Measurements from ENCODE around the gene CENATAC.

GRCh38 chr11:118998388-118998717 is 415 bp downstream of the CENATAC start:
- TF ChIP-seq CTCF (conservative IDR thresholded peaks at IDR 0.05; ENCODE audit: low read depth in 2 of 2) (no peak), POLR2AphosphoS5 (IDR thresholded peaks at IDR 0.05; ENCODE audit: low read depth) (no peak), REST (IDR thresholded peaks at IDR 0.05; ENCODE audit: unreplicated experiment) (no peak), CREB1 (CRISPR knock-in tag; IDR thresholded peaks at IDR 0.05; ENCODE audit: low read depth) (no peak), STAT1 (IDR thresholded peaks at IDR 0.05; ENCODE audit: unreplicated experiment) (no peak), EZH2phosphoT487 (IDR thresholded peaks at IDR 0.05; ENCODE audit: unreplicated experiment) (no peak), EZH2 (IDR thresholded peaks at IDR 0.05; ENCODE audit: low read depth, unreplicated experiment) (no peak), JUNB (IDR thresholded peaks at IDR 0.05; ENCODE audit: unreplicated experiment) (no peak), ETS1 (IDR thresholded peaks at IDR 0.05) (no peak), ZNF331 (CRISPR knock-in tag; IDR thresholded peaks at IDR 0.05; ENCODE audit: low read depth) (no peak), NANOG (IDR thresholded peaks at IDR 0.05; ENCODE audit: borderline replicate concordance) (no peak)

Measured in GM23338 (cell line).